Stomach (tissue), 4 donors: ENCODE results near the gene GCGR.

Experiments
- CTCF ChIP-seq, 7 experiments: fragments of 450-650 bp in 4 of 7; fragments of 200-600 bp in 3 of 7; sonication (generic) in 3 of 7; IDR thresholded peaks; one replicate each; pipeline ENCODE4 v1.5.1; 2016 to 2019; ENCODE audit warnings: antibody characterized with exemption in 7 of 7, control low read depth in 2 of 7, mild to moderate bottlenecking in 1 of 7
- EP300 ChIP-seq: sonication (generic); formaldehyde crosslinking; IDR thresholded peaks from one replicate; pipeline ENCODE4 v1.6.1; 2017; ENCODE audit warnings: antibody characterized with exemption
- POLR2A ChIP-seq, 4 donors: fragments of 450-650 bp; IDR thresholded peaks; one replicate each; pipeline ENCODE4 v1.6.1; 2016; ENCODE audit warnings: antibody characterized with exemption in 4 of 4, control low read depth in 2 of 4, mild to moderate bottlenecking in 1 of 4, moderate library complexity in 1 of 4
- POLR2AphosphoS5 ChIP-seq, 3 donors: sonication (generic); formaldehyde crosslinking; IDR thresholded peaks; one replicate each; pipeline ENCODE4 v1.6.1; 2016; ENCODE audit warnings: antibody characterized with exemption in 3 of 3

- TF ChIP-seq EP300 (no peak), CTCF (IDR thresholded peaks at IDR 0.05) (no peak), POLR2A (IDR thresholded peaks at IDR 0.05) (no peak), POLR2AphosphoS5 (IDR thresholded peaks at IDR 0.05) (no peak)
Measured at GRCh38 chr17:81815646-81815986, 11.7 kb downstream of the GCGR start.
